ENCODE data around the gene GLRX. TPM values are rescaled to one million over a fixed set of nuclear protein-coding genes. Genes with fewer than 3 reads are reported as not detected.

Gene GLRX
- total and polyA plus RNA-seq, 2 of the 13 experiments (the other 11 are each of a cell fraction or from before 2014, with no cell fraction given): 63.8 to 499 TPM

DNA sequence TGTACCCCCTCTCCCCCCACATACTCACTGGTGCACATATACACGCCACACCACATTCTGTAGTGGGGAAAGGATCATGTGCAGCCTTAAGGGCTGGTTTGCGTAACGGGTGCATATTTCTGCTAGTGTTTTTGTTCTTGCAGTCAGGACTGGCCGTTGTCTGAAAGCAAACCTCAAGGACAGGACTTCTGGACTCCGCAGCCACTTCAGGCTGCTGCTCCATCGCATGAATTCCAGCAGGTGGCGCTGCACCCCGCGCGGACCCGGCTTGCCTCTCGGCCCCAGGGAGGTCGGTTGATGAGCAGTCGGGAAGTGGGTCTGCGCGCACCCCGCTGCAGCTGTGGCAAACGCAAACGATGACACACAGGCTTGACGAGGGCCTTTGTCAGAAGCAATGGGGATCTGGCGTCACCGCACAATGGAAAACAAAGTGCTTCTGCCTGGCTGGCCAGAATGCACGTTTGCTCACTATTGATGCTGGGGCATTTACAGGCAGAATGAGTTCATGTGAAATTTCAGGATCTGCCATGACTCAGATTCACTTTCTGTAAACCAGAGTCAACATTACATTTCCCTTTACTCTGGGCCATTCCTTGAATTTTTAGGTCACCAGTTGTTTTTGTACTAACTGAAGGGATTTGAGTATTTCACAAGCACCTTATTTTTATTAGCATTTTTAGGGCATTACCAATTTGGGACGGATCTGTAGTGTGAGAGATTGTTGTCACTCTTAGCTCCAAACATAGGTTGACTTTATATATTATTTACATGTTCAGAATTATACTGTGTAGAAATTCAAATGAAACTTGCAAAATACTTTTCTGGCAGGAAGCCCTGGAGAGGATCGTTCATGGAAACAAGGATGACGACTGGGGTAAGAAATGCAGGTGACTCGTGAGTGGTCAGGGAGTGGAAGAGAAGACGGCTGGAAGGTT is 36.4 kb upstream of the GLRX start (continued):
- TF ChIP-seq KLF16 (CRISPR knock-in tag; IDR thresholded peaks at IDR 0.05) (peak in 1 of 2 experiments; percentile 59; a peak in 1 of 4 replicates), PRMT3 (CRISPR knock-in tag; IDR thresholded peaks at IDR 0.05; ENCODE audit: borderline replicate concordance, low read depth) (peak; percentile 60; the same call in 1 of the 2 replicates), ZNF143 (CRISPR knock-in tag; IDR thresholded peaks at IDR 0.05) (peak; percentile 52; the same call in 1 of the 2 replicates), ZMYM3 (CRISPR knock-in tag; IDR thresholded peaks at IDR 0.05) (peak; percentile 82), ZNF782 (CRISPR knock-in tag; IDR thresholded peaks at IDR 0.05; ENCODE audit: borderline replicate concordance) (peak; percentile 63; the same call in 1 of the 2 replicates), KLF9 (CRISPR knock-in tag; IDR thresholded peaks at IDR 0.05; ENCODE audit: low read depth) (peak; percentile 79; the same call in 1 of the 2 replicates), STAG1 (CRISPR knock-in tag; IDR thresholded peaks at IDR 0.05) (peak; percentile 100), ZNF430 (CRISPR knock-in tag; IDR thresholded peaks at IDR 0.05) (peak; percentile 87), MYC (CRISPR knock-in tag; IDR thresholded peaks at IDR 0.05; ENCODE audit: borderline replicate concordance) (peak; percentile 87), ERF (CRISPR knock-in tag; IDR thresholded peaks at IDR 0.05) (peak; percentile 93), ELF1 (CRISPR knock-in tag; IDR thresholded peaks at IDR 0.05) (peak; percentile 84), MTA1 (CRISPR knock-in tag; IDR thresholded peaks at IDR 0.05; ENCODE audit: borderline replicate concordance) (peak; percentile 85; the same call in 1 of the 2 replicates)
- TF ChIP-seq, protein P1, sequence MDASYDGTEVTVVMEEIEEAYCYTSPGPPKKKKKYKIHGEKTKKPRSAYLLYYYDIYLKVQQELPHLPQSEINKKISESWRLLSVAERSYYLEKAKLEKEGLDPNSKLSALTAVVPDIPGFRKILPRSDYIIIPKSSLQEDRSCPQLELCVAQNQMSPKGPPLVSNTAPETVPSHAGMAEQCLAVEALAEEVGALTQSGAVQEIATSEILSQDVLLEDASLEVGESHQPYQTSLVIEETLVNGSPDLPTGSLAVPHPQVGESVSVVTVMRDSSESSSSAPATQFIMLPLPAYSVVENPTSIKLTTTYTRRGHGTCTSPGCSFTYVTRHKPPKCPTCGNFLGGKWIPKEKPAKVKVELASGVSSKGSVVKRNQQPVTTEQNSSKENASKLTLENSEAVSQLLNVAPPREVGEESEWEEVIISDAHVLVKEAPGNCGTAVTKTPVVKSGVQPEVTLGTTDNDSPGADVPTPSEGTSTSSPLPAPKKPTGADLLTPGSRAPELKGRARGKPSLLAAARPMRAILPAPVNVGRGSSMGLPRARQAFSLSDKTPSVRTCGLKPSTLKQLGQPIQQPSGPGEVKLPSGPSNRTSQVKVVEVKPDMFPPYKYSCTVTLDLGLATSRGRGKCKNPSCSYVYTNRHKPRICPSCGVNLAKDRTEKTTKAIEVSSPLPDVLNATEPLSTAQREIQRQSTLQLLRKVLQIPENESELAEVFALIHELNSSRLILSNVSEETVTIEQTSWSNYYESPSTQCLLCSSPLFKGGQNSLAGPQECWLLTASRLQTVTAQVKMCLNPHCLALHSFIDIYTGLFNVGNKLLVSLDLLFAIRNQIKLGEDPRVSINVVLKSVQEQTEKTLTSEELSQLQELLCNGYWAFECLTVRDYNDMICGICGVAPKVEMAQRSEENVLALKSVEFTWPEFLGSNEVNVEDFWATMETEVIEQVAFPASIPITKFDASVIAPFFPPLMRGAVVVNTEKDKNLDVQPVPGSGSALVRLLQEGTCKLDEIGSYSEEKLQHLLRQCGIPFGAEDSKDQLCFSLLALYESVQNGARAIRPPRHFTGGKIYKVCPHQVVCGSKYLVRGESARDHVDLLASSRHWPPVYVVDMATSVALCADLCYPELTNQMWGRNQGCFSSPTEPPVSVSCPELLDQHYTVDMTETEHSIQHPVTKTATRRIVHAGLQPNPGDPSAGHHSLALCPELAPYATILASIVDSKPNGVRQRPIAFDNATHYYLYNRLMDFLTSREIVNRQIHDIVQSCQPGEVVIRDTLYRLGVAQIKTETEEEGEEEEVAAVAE (CRISPR knock-in tag; IDR thresholded peaks at IDR 0.05; ENCODE audit: borderline replicate concordance): peak; percentile 41

Data from HepG2 (cell line).